Esophagus squamous epithelium (tissue), 5 donors: Measurements from ENCODE around the gene EFCAB12. TPM values are rescaled to one million over a fixed set of nuclear protein-coding genes. Genes with fewer than 3 reads are reported as not detected.
A peak's percentile ranks its signal among the peaks of the same experiment; 100 is the strongest.

ENCODE experiments used
- DNase-seq: peaks from one replicate; lab custom pipeline; 2025; lab: John Stamatoyannopoulos, UW
- H3K27ac ChIP-seq, 4 donors: fragments of 200-600 bp; sonication (generic); one replicate each; pipeline ENCODE4 v1.5.1; 2016 to 2019; ENCODE audit warnings: mild to moderate bottlenecking in 1 of 4
- H3K27me3 ChIP-seq, 4 donors: fragments of 200-600 bp; sonication (generic); 1 replicate in 3 of 4; 2 replicates in 1 of 4; pipeline versions ENCODE4 v1.5.1 to v1.6.0; 2017 to 2021; ENCODE audit warnings: antibody characterized with exemption in 1 of 4
- H3K36me3 ChIP-seq, 3 donors: fragments of 200-600 bp; sonication (generic); one replicate each; pipeline ENCODE4 v1.5.1; 2016 to 2019
- H3K4me1 ChIP-seq, 3 donors: fragments of 200-600 bp; sonication (generic); one replicate each; pipeline ENCODE4 v1.5.1; 2017 to 2019
- H3K4me3 ChIP-seq, 4 donors: fragments of 200-600 bp; sonication (generic); 1 replicate in 3 of 4; 2 replicates in 1 of 4; pipeline ENCODE4 v1.5.1; 2016 to 2019; ENCODE audit warnings: mild to moderate bottlenecking in 2 of 4, moderate library complexity in 1 of 4
- H3K9me3 ChIP-seq, 3 donors: fragments of 200-600 bp; sonication (generic); one replicate each; pipeline ENCODE4 v1.5.1; 2016 to 2019
- POLR2A ChIP-seq, 4 donors: fragments of 450-650 bp; IDR thresholded peaks; one replicate each; pipeline ENCODE4 v1.6.1; 2017; ENCODE audit warnings: antibody characterized with exemption in 4 of 4, mild to moderate bottlenecking in 4 of 4, moderate library complexity in 3 of 4
- WGBS, 2 donors: methylation state at CpG; one replicate each; pipeline ENCODE4 v1.1.5; 2018; 5-methylcytosine and 5-hydroxymethylcytosine counted together
- intact Hi-C: fragments of 100-400 bp; cut with DNase I; formaldehyde crosslinking; loops from one replicate; pipeline ENCODE4 v1.15.0; 2022
- total RNA-seq, 4 donors: library from RNA; depleted of rRNA; stranded (reverse); fragments of >200 nt; gene quantifications; one replicate each; pipeline ENCODE4 v1.1.0, GENCODE V29; 2016
- TF ChIP-seq, protein P1 (sequence below), 6 experiments: fragments of 450-650 bp in 4 of 6; fragments of 200-600 bp in 2 of 6; sonication (generic) in 2 of 6; IDR thresholded peaks; one replicate each; pipeline ENCODE4 v1.5.1; 2016 to 2019; ENCODE audit warnings: antibody characterized with exemption in 6 of 6, mild to moderate bottlenecking in 4 of 6, moderate library complexity in 4 of 6
- donor health status: DM: yes; HTN: yes; CAD: no.

EFCAB12 gene
- total RNA-seq, 4 donors from 2014 or later = under 0.01 TPM; not detected in 3

DNA sequence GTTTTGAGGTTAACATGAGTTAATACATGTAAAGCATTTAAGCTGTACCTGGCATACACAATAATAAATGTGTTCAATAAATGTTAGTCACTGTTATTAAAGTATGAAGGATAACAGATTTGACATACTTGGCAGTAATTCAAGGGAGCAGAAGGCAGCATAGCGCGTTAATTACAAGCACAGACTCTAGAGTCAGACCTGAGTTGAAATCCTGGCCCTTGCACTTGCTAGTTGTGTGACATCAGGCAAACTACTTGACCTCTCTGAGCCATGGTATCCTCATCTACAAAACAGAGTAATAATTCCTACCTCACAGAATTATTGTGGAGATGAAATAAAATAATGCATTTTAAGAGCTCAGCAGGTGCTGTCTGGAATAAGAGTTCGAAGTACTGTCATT lies 17.0 kb upstream of the EFCAB12 start:
- H3K9me3 ChIP-seq = no peaks in the 10 kb centered on the region
- intact Hi-C loops = no loop called here
- WGBS, 2 donors = 56 to 71% methylated on average over 3 of the region's 3 CpGs

GRCh38 chr3:129442947-129443346 lies 14.5 kb upstream of the EFCAB12 start:
- intact Hi-C loops = no loop called here

More for the DNA sequence above, 17.0 kb upstream of the EFCAB12 start:
- peaks cover 0 to 64% (median 21%) of the 10 kb centered on the region in 3 donors for H3K4me1 ChIP-seq
- DNase-seq = no peak
- H3K27ac ChIP-seq = no peak overlapping the region
- peaks cover 0 to under 1% (median 0%) of the 10 kb centered on the region in 3 donors for H3K36me3 ChIP-seq
- no peaks in the 10 kb centered on the region for H3K27me3 ChIP-seq
- no peak for TF ChIP-seq POLR2A (IDR thresholded peaks at IDR 0.05)
- TF ChIP-seq, protein P1, sequence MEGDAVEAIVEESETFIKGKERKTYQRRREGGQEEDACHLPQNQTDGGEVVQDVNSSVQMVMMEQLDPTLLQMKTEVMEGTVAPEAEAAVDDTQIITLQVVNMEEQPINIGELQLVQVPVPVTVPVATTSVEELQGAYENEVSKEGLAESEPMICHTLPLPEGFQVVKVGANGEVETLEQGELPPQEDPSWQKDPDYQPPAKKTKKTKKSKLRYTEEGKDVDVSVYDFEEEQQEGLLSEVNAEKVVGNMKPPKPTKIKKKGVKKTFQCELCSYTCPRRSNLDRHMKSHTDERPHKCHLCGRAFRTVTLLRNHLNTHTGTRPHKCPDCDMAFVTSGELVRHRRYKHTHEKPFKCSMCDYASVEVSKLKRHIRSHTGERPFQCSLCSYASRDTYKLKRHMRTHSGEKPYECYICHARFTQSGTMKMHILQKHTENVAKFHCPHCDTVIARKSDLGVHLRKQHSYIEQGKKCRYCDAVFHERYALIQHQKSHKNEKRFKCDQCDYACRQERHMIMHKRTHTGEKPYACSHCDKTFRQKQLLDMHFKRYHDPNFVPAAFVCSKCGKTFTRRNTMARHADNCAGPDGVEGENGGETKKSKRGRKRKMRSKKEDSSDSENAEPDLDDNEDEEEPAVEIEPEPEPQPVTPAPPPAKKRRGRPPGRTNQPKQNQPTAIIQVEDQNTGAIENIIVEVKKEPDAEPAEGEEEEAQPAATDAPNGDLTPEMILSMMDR (IDR thresholded peaks at IDR 0.05) = no peak
- no peak overlapping the region for H3K4me3 ChIP-seq

GRCh38 chr3:129442486-129442885 lies 14.1 kb upstream of the EFCAB12 start:
- TF ChIP-seq, protein P1 (IDR thresholded peaks at IDR 0.05) = no peak
- TF ChIP-seq POLR2A (IDR thresholded peaks at IDR 0.05) = no peak
- DNase-seq = no peak
- Histone ChIP-seq H3K27ac (peak overlapping the region; percentile 12 to 92 (median 66)), H3K4me3 (no peak overlapping the region), H3K4me1 (peaks cover 0 to 67% (median 35%) of the 10 kb centered on the region in 3 donors), H3K9me3 (no peaks in the 10 kb centered on the region), H3K27me3 (no peaks in the 10 kb centered on the region), H3K36me3 (peaks cover 0 to 6% (median 0%) of the 10 kb centered on the region in 3 donors)
- intact Hi-C loops = no loop called here
- WGBS, 2 donors = 50 to 71% methylated on average over 2 of the region's 2 CpGs

More at GRCh38 chr3:129442947-129443346, 14.5 kb upstream of the EFCAB12 start:
- Histone ChIP-seq H3K27me3 (no peaks in the 10 kb centered on the region), H3K9me3 (no peaks in the 10 kb centered on the region), H3K27ac (peak overlapping the region in 2 of 4 donors; percentile 43 to 92), H3K4me1 (peaks cover 0 to 63% (median 31%) of the 10 kb centered on the region in 3 donors), H3K4me3 (no peak overlapping the region), H3K36me3 (peaks cover 0 to 1% (median 0%) of the 10 kb centered on the region in 3 donors)
- TF ChIP-seq, protein P1 (IDR thresholded peaks at IDR 0.05) = no peak
- TF ChIP-seq POLR2A (IDR thresholded peaks at IDR 0.05) = no peak
- no peak for DNase-seq

DNA sequence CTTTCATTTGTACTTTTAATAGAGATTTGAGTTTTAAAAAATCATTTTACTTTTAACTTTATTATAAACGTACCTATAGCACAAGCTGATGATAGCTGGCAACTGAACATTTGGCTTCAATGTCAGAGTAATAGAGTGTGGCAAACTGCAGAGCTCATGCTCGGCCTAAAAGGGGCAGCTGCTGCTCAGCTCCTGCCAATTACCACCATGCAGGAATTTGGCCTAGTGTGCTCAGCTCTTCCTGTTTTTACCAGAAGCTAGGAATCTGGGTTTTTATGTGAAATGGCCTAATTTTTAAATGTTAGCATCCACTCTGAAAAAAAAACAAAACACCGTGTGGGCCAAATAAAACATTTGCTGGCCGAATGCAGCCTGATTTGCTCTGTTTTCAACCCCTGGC lies 13.3 kb upstream of the EFCAB12 start:
- 29 to 44% methylated on average over 4 of the region's 4 CpGs for WGBS, 2 donors
- peaks cover 0 to 72% (median 37%) of the 10 kb centered on the region in 3 donors for H3K4me1 ChIP-seq
- DNase-seq = no peak
- no peaks in the 10 kb centered on the region for H3K27me3 ChIP-seq
- H3K27ac ChIP-seq = peak overlapping the region; percentile 12 to 99 (median 91)
- peak overlapping the region in 2 of 4 donors; percentile 74 to 93 for H3K4me3 ChIP-seq
- no peak for TF ChIP-seq POLR2A (IDR thresholded peaks at IDR 0.05)
- peaks cover 0 to 13% (median 0%) of the 10 kb centered on the region in 3 donors for H3K36me3 ChIP-seq
- H3K9me3 ChIP-seq = no peaks in the 10 kb centered on the region
- intact Hi-C loops = no loop called here

DNA sequence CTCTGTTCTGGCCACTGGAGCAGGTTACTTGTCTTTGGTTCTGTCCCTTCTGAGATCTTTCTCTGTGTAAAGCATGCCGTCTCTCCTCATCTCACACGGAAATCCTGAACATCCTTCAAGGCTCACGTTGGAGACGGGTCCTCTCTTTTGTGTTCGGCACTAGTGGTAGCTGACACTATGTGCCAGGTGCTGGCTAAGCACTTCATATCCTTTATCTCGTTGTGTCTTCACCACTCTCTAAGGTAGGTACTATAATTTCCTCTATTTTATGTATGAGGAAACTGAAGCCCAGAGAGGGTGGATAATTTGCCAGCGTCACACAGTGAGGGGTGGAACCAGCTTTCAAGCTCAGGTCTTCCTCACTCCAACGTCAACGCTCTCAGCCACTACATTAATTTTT lies 12.8 kb upstream of the EFCAB12 start:
- peaks cover 0 to 78% (median 37%) of the 10 kb centered on the region in 3 donors for H3K4me1 ChIP-seq
- no peak for DNase-seq
- 10 to 37% methylated on average over 9 of the region's 9 CpGs for WGBS, 2 donors

More for the DNA sequence above, 12.8 kb upstream of the EFCAB12 start:
- intact Hi-C loops = no loop called here
- H3K36me3 ChIP-seq = peaks cover 0 to 18% (median 0%) of the 10 kb centered on the region in 3 donors
- H3K9me3 ChIP-seq = no peaks in the 10 kb centered on the region
- no peak for TF ChIP-seq POLR2A (IDR thresholded peaks at IDR 0.05)
- TF ChIP-seq, protein P1 (IDR thresholded peaks at IDR 0.05) = no peak
- no peaks in the 10 kb centered on the region for H3K27me3 ChIP-seq
- H3K27ac ChIP-seq = peak overlapping the region; percentile 89 to 99 (median 91)
- H3K4me3 ChIP-seq = peak overlapping the region in 3 of 4 donors; percentile 64 to 93 (median 74)
